Transverse colon (tissue), 4 donors: ENCODE measurements around the gene PTPN9. TPM values are rescaled to one million over a fixed set of nuclear protein-coding genes. Genes with fewer than 3 reads are reported as not detected.

Experiments
- DNase-seq: peaks from one replicate; pipeline ENCODE4 v3.0.0-alpha.2; 2019
- H3K27ac ChIP-seq, 4 donors: fragments of 200-600 bp; sonication (generic); 2 replicates each; pipeline ENCODE4 v1.5.1; 2016 to 2018; ENCODE audit warnings: inconsistent platforms in 4 of 4
- H3K27me3 ChIP-seq: fragments of 200-600 bp; sonication (generic); 2 replicates; pipeline ENCODE4 v1.5.1; 2017; ENCODE audit warnings: inconsistent platforms
- H3K36me3 ChIP-seq, 4 donors: fragments of 200-600 bp; sonication (generic); 2 replicates each; pipeline ENCODE4 v1.5.1; 2017 to 2019; ENCODE audit warnings: inconsistent platforms in 4 of 4
- H3K4me1 ChIP-seq, 4 donors: fragments of 200-600 bp; sonication (generic); 2 replicates each; pipeline ENCODE4 v1.5.1; 2017 to 2020; ENCODE audit warnings: inconsistent platforms in 4 of 4
- H3K4me3 ChIP-seq, 4 donors: fragments of 200-600 bp; sonication (generic); 1 replicate in 1 of 4; 2 replicates in 3 of 4; pipeline versions ENCODE4 v1.5.1 to v1.6.1; 2017 to 2019; ENCODE audit warnings: inconsistent platforms in 4 of 4
- H3K9me3 ChIP-seq, 2 donors: fragments of 200-600 bp; sonication (generic); 2 replicates each; pipeline ENCODE4 v1.5.1; 2017 to 2019; ENCODE audit warnings: inconsistent platforms in 2 of 2
- EP300 ChIP-seq: sonication (generic); formaldehyde crosslinking; IDR thresholded peaks from one replicate; pipeline ENCODE4 v1.6.1; 2017; ENCODE audit warnings: antibody characterized with exemption, low read depth
- POLR2A ChIP-seq: fragments of 450-650 bp; IDR thresholded peaks from one replicate; pipeline ENCODE4 v1.6.1; 2016; ENCODE audit warnings: antibody characterized with exemption, mild to moderate bottlenecking, moderate library complexity
- POLR2AphosphoS5 ChIP-seq, 3 donors: sonication (generic); formaldehyde crosslinking; IDR thresholded peaks; one replicate each; pipeline ENCODE4 v1.6.1; 2016; ENCODE audit warnings: antibody characterized with exemption in 3 of 3
- WGBS, 2 donors: methylation state at CpG; one replicate each; pipeline ENCODE4 v1.1.5; 2018; ENCODE audit warnings: low coverage in 1 of 2; 5-methylcytosine and 5-hydroxymethylcytosine counted together
- in situ Hi-C, 4 donors: fragments of 200-750 bp; cut with MboI; loops; one replicate each; pipeline versions ENCODE4 v1.15.0 to v1.15.1; 2017; ENCODE audit warnings: low sequenced_read_pairs in 3 of 4, low pct_ligation_motif_present in 1 of 4, low pct_unique_long_range_greater_than_20kb in 1 of 4
- intact Hi-C: fragments of 100-400 bp; cut with DNase I; formaldehyde crosslinking; loops from one replicate; pipeline ENCODE4 v1.15.1; 2023; ENCODE audit warnings: low total_unique reads
- total RNA-seq, 4 donors: library from RNA; depleted of rRNA; stranded (reverse); fragments of >200 nt; gene quantifications; one replicate each; pipeline ENCODE4 v1.1.0, GENCODE V29; 2016
- TF ChIP-seq, protein P1 (sequence below), 5 experiments: fragments of 200-600 bp in 3 of 5; fragments of 450-650 bp in 2 of 5; sonication (generic) in 3 of 5; IDR thresholded peaks; 1 replicate in 2 of 5; 2 replicates in 3 of 5; pipeline ENCODE4 v1.5.1; 2016 to 2017; ENCODE audit warnings: antibody characterized with exemption in 5 of 5, inconsistent platforms in 3 of 5, mild to moderate bottlenecking in 2 of 5, moderate library complexity in 1 of 5

PTPN9 gene
- total RNA-seq, 4 donors from 2014 or later, result 16.5 to 36.3 (median 29.6) TPM

GRCh38 chr15:75596703-75597345, 17.7 kb upstream of the PTPN9 start:
- intact Hi-C loops, result no loop called here
- peaks cover 0 to 22% (median 4%) of the 10 kb centered on the region in 4 donors for H3K36me3 ChIP-seq
- peaks cover 0 to 12% (median 0%) of the 10 kb centered on the region in 4 donors for H3K4me1 ChIP-seq
- DNase-seq, result no peak
- H3K27ac ChIP-seq, result no peak overlapping the region
- H3K4me3 ChIP-seq, result no peak overlapping the region
- whole genome bisulfite sequencing, 2 donors, result 80 to 82% methylated on average over 1 to 3 of the region's 3 CpGs
- in situ Hi-C loops, result no loop called here
- no peaks in the 10 kb centered on the region for H3K9me3 ChIP-seq
- TF ChIP-seq, protein P1, sequence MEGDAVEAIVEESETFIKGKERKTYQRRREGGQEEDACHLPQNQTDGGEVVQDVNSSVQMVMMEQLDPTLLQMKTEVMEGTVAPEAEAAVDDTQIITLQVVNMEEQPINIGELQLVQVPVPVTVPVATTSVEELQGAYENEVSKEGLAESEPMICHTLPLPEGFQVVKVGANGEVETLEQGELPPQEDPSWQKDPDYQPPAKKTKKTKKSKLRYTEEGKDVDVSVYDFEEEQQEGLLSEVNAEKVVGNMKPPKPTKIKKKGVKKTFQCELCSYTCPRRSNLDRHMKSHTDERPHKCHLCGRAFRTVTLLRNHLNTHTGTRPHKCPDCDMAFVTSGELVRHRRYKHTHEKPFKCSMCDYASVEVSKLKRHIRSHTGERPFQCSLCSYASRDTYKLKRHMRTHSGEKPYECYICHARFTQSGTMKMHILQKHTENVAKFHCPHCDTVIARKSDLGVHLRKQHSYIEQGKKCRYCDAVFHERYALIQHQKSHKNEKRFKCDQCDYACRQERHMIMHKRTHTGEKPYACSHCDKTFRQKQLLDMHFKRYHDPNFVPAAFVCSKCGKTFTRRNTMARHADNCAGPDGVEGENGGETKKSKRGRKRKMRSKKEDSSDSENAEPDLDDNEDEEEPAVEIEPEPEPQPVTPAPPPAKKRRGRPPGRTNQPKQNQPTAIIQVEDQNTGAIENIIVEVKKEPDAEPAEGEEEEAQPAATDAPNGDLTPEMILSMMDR (IDR thresholded peaks at IDR 0.05), result no peak
- TF ChIP-seq EP300, result no peak
- TF ChIP-seq POLR2A, result no peak
- TF ChIP-seq POLR2AphosphoS5 (IDR thresholded peaks at IDR 0.05), result no peak
- H3K27me3 ChIP-seq, result no peaks in the 10 kb centered on the region

GRCh38 chr15:75594276-75594675, 15.2 kb upstream of the PTPN9 start:
- Histone ChIP-seq H3K9me3 (no peaks in the 10 kb centered on the region), H3K4me3 (no peak overlapping the region), H3K27ac (no peak overlapping the region), H3K36me3 (peaks cover 0 to 6% (median 0%) of the 10 kb centered on the region in 4 donors), H3K27me3 (no peaks in the 10 kb centered on the region), H3K4me1 (peaks cover 0 to 12% (median 0%) of the 10 kb centered on the region in 4 donors)
- 88 to 100% methylated on average over 1 to 9 of the region's 9 CpGs for WGBS, 2 donors
- in situ Hi-C loops (no loop called here), intact Hi-C loops (no loop called here)
- DNase-seq, result no peak
- TF ChIP-seq EP300 (no peak), POLR2AphosphoS5 (IDR thresholded peaks at IDR 0.05) (no peak), POLR2A (no peak)
- TF ChIP-seq, protein P1 (IDR thresholded peaks at IDR 0.05), result no peak

GRCh38 chr15:75591655-75592364, 12.7 kb upstream of the PTPN9 start:
- DNase-seq, result no peak
- peaks cover 0 to 4% (median 0%) of the 10 kb centered on the region in 4 donors for H3K36me3 ChIP-seq
- no peak overlapping the region for H3K27ac ChIP-seq
- H3K4me3 ChIP-seq, result no peak overlapping the region
- H3K4me1 ChIP-seq, result peaks cover 0 to 3% (median 0%) of the 10 kb centered on the region in 4 donors
- in situ Hi-C loops, result no loop called here
- TF ChIP-seq EP300 (no peak), POLR2A (no peak), POLR2AphosphoS5 (IDR thresholded peaks at IDR 0.05) (no peak)
- TF ChIP-seq, protein P1 (IDR thresholded peaks at IDR 0.05), result no peak
- whole genome bisulfite sequencing, 2 donors, result 94 to 100% methylated on average over 1 to 4 of the region's 4 CpGs
- H3K9me3 ChIP-seq, result no peaks in the 10 kb centered on the region
- no peaks in the 10 kb centered on the region for H3K27me3 ChIP-seq
- intact Hi-C loops, result no loop called here

DNA sequence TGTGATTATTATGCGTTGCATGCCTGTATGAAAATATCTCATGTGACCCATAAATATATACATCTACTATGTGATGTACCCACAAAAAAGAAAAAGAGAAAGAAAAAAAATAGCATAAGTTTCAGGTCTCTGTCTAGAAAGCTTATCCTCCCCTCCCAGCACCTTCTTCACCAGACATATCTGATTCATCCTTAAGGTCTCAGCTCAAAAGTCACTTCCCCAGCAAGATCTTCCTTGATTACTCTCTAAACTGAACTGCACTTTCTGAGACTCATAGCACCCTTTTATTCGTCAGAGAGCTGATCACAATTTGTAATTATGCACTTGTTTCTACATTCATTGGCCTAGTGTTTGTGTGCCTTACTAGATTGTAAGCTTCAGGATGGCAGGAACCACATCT, 11.1 kb upstream of the PTPN9 start:
- no peak for DNase-seq
- no peak overlapping the region for H3K4me3 ChIP-seq
- no peaks in the 10 kb centered on the region for H3K36me3 ChIP-seq
- peaks cover 0 to 3% (median 0%) of the 10 kb centered on the region in 4 donors for H3K4me1 ChIP-seq
- intact Hi-C loops (no loop called here), in situ Hi-C loops (no loop called here)
- TF ChIP-seq, protein P1 (IDR thresholded peaks at IDR 0.05), result no peak
- no peak for TF ChIP-seq POLR2AphosphoS5 (IDR thresholded peaks at IDR 0.05)
- TF ChIP-seq EP300, result no peak
- TF ChIP-seq POLR2A, result no peak
- no peaks in the 10 kb centered on the region for H3K27me3 ChIP-seq
- 84 to 100% methylated on average over 1 to 2 of the region's 2 CpGs for WGBS, 2 donors
- no peak overlapping the region for H3K27ac ChIP-seq
- no peaks in the 10 kb centered on the region for H3K9me3 ChIP-seq
